Measurements from ENCODE around the gene PCCA.
"Not testable (repeated sequence)": the region's sequence is repeated elsewhere in the genome, so short reads cannot be mapped to it uniquely, and the experiment has no call there.

Gene PCCA

DNA sequence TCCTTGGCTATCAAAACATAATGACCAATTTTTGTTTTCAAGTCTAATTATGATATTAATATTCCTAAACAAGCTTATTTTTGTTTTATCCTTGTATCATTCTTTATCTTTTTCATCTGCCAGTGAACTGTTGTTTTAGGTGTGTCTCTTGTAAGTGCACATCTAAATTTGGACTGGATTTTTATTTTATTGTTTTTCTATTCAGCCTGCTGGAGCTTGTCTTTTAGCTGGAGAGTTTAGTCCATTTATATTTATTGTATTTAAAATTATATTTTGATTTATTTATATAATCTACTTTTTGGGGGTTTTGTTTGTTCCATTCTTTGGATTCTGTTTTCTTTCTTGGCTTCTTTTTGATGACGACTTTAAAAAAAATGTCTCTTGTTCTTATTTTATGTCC lies 159.0 kb downstream of the PCCA start:
- no peak for DNase-seq

DNA sequence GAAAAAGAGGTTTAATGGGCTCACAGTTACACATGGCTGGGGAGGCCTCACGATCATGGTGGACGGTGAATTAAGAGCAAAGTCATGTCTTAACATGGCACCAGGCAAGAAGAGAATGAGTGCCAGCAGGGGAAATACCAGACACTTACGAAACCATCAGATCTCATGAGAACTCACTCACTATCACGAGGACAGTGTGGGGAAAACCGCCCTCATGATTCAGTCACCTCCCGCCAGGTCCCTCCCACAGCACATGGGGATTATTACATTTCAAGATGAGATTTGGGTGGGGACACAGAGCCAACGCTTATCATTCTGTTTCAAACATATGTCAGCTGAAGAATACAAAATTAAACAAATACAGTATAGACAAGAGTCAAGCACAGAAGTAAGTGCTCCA lies 165.1 kb downstream of the PCCA start:
- DNase-seq: no peak

DNA sequence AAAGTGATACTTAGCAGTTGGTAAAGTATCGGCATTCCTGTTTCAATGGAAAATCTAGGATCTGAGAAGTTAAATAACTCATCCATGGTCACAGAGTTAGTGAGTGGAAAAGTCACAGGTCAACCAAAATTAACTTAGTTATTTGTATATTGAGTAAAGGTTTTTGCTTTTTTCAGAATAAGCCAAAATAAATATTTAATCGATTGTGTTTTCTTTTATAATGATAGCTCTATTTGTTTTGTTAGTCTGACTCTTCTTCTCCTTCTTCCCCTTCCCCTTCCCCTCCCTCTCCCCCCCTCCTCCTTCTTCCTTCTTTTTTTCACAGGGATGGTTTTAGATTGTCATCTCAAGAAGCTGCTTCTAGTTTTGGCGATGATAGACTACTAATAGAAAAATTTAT lies 173.5 kb downstream of the PCCA start:
- no peak for DNase-seq

GRCh38 chr13:100266026-100266425 lies 177.1 kb downstream of the PCCA start:
- DNase-seq: no peak

DNA sequence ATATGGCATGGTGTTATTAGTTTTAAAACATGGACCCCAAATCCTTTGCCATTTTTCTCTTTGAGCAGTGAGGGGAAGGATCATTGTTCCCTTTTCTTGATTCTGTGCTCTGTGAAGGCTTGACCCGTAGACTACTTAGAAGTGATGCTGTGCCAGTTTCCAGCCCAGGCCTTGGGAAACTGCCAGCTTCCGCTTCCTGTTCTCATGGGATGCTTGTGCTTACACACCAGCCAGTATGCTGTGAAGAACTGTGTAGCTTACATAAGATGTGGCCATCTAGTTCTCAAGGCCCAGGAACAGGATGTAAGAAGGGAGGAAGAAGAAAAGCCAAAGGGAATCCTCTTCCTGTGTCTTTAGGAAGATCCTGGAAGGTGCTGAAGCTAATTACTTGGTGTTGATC lies 180.9 kb downstream of the PCCA start:
- no peak for DNase-seq

DNA sequence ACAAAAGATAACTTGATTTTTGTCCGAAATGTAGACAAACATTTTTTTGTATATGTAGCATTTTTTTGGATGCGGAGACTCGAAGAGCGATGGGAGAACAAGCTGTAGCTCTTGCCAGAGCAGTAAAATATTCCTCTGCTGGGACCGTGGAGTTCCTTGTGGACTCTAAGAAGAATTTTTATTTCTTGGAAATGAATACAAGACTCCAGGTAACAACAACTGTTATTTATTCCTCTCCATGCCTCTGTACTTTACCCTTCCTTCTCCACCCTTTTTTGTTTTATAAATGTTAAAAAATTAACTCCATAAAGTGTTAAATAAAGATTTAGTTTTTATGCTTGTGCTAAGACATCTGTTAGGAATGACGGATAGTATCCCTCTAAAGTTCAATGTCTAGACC lies 184.2 kb downstream of the PCCA start:
- DNase-seq: no peak

DNA sequence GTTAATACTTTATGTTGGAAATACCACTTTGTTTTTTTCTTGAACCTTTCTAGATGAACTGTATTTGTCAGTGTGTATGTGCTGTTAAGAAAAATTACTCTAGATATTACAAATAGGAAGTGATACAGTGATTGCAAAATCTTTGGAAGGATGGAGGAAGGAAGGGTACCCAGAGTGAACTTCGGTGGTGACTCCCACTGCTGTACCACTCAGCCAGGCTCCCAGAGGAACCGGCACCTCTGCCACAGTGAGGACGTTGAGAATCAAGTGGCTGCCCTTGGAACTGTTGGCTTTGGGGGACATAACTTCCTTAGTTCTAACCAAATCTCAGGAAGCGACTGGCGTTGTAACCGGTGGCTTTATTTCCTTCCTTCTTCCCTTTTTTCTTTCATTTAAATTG lies 184.7 kb downstream of the PCCA start:
- DNase-seq: no peak

DNA sequence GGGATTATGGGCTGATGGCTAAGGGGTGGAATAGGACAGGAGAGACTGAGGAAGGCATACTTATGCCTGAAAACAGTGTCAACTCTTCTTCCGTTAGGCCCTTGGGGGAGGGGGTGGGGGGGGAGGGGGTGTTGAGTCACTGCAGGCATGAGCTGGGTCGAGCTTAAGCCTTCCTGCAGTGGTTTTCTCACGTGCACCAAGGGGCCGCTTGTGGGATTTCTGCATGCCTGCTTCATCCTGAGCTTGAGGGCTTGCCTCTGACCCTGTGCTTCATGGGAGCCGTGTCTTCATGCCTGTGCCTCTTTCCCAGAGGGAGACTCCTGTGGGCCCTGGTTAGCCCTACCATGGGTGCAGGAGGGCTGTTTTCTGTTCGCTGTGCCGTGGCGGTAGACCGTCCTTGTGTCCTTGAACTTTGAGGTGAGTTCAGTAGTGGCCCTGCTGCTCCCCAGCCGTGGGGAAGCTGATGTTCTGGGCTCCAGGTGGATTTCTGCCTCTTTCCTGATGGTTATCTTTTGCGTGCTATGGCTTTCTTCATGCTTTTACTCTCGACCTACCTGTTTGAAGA lies 186.1 kb downstream of the PCCA start:
- DNase-seq: no peak

- no peak for DNase-seq
Observed at GRCh38 chr13:100275746-100276145, 186.9 kb downstream of the PCCA start.

- no peak for DNase-seq
Observed at GRCh38 chr13:100280681-100281080, 191.8 kb downstream of the PCCA start.

DNA sequence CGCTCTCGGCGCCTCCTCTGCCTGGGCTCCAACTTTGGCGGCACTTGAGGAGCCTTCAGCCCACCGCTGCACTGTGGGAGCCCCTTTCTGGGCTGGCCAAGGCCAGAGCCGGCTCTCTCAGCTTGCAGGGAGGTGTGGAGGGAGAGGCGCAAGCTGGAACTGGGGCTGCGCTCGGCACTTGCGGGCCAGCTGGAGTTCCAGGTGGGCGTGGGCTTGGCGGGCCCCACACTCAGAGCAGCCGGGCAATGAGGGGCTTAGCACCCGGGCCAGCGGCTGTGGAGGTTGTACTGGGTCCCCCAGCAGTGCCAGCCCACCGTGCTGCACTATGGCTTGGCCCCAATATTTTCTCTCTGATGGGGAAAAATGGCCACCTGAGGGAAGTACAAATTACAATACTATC lies 193.4 kb downstream of the PCCA start:
- DNase-seq: not testable (repeated sequence)

GRCh38 chr13:100290165-100290801 lies 201.4 kb downstream of the PCCA start:
- DNase-seq: no peak

DNA sequence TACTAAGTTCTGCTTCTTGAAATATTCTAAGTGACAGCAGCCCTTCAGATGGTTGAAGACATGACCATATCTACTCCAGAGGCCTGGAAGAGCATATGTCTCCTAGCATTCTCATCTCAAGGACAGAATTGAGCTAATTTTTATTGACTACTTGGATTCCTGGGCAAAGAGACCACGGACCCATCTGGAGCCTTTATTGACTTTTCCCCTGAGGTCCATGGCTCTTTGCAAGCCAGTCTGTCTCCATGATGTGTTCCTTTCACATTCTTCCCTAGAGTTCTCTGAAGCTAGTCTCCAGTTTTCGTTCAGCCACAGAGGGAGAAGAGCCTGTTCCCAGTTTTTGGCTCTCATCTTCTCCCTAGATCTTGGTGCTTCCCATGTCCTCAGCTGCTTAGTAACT lies 202.7 kb downstream of the PCCA start:
- no peak for DNase-seq

GRCh38 chr13:100297413-100297812 lies 208.5 kb downstream of the PCCA start:
- no peak for DNase-seq

DNA sequence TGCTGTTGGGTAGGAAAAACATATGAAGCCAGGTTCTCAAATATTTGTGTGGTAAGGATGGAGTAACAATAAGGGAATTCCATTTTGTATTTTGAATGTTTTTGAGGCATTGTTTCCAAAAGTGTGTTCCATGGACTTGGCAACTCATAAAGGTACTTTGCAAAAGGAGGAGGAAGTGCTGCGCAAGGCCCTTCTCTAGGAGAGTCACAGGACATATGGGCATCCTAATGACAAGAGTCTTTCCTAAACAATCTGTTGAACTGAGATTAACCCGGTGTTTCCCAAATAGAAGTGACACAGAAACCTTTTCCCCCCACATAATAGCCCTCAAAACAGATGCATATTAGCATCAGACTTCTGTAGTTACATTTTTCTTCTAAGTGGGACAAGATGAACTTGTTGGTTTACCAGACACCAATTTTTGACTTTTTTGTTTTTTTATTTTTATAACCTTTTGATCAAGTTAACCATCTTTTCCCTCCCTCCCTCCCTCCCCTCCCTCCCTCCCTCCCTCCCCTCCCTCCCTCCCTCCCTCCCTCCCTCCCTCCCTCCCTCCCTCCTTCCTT lies 209.3 kb downstream of the PCCA start:
- no peak for DNase-seq

DNA sequence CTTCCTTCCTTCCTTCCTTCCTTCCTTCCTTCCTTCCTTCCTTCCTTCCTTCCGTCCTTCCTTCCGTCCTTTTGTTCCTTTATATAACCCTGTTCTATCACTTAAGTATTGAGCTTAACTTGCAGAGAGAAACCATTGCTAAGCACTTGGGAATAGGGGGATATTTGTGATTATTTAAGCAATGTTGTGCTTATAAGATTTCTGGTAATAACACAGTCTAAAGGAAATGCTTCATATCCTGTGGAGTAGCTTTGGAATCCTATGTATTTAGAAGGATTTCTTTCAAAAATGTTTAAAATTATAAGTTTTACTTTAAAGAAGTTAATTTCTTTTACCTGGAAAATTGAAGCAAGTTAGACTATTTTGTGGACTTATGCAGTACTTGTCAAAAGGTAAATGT lies 209.8 kb downstream of the PCCA start:
- no peak for DNase-seq

GRCh38 chr13:100300243-100300642 lies 211.3 kb downstream of the PCCA start:
- DNase-seq: no peak

GRCh38 chr13:100300708-100301107 lies 211.8 kb downstream of the PCCA start:
- no peak for DNase-seq

GRCh38 chr13:100301418-100301817 lies 212.5 kb downstream of the PCCA start:
- no peak for DNase-seq

GRCh38 chr13:100302391-100302790 lies 213.5 kb downstream of the PCCA start:
- no peak for DNase-seq

DNA sequence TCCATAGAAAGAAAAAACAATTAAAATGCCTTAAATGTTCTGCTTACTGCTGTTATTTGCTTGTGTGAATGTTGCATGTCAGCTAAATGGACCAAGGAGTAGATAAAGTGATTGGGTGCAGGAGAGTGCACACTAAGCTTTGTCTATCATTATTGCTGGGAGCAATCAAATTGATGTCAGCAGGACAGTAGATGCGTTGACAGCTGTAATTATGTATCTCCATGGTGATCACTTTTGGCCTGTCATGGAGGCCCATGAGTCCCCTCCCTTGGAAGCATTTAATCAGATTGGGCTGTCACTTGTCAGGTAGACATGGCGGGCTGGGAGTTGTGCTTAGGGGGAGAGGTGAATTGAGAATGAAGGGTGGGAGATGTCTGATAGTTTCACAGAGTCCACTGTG lies 215.3 kb downstream of the PCCA start:
- no peak for DNase-seq

DNA sequence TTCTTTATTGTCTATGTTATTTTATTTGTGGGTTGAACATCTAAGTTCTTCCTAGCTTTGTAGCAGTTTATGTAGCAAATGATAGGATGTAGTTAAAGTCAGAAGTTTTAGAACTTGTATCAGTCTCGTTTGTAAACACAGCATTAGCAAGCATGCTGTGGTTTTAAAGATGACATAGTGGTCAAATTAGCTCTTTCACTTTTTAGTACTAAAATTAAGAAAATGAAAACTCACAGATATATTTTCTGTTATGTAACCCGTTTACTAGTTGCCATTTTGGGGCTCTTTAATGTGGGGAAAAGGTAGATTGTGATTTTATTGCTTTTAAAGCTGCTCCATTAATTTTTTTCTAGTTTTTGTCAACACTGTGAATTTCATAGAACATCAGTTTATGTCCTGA lies 216.5 kb downstream of the PCCA start:
- no peak for DNase-seq

DNA sequence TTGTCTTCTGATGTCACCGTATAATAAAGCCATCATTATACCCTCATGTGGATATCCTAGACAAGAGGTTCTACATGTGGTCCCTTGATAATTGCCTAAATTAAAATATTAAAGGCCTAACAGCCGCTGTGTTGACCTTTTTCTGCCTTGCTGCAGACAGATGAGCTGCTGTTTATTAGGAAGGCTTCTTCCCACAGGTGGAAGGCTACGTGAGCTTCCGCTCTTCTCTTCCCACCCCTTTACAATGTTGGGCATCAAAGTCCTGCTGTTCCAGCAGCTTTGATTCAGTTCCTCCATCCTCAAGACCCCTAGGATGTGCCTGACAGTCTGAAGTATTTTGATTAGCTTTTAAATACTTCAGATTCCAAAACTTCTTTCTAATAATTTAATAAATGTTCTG lies 217.1 kb downstream of the PCCA start:
- DNase-seq: no peak

DNA sequence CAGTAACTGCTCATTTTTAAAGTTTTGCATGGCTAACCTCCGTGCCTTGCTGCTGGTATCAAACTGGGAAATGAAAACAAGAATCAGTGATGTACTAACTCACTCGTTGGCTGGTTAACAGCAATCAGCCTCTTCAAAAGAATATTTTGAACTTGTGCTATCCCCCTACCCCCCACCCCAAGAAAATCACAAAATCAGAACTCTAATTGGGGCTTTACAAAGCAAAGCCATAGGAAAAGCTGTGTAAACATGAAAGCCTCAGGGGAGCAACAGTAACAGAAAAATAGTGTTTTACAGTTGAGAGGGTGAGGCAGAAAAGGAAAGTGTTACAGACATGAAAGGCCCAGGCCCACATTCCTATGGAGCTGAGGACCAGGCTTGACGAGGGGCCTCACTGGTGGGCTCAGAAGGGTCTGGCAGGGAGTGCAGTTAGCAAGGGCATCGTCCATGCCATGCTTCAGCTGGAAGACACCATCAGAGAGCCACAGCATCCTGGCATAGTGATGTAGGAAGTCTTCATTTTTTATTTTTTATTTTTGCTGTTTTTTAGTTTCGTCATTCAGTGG lies 217.6 kb downstream of the PCCA start:
- DNase-seq: no peak

Data from effector CD8-positive, alpha-beta T cell (primary cell).